HCT116 (cell line): ENCODE results near the gene PTPN18.
"Not testable (repeated sequence)": the region's sequence is repeated elsewhere in the genome, so short reads cannot be mapped to it uniquely, and the experiment has no call there.

ENCODE experiments used
- CBX3 ChIP-seq: IDR thresholded peaks from 2 replicates; pipeline ENCODE4 v1.6.1; 2012; ENCODE audit warnings: low read depth
- EZH2 ChIP-seq: fragments of 200-600 bp; sonication (generic); IDR thresholded peaks from 2 replicates; pipeline ENCODE4 v1.6.1; 2017; ENCODE audit warnings: antibody characterized with exemption, mixed run types
- POLR2A ChIP-seq: IDR thresholded peaks from 2 replicates; pipeline ENCODE4 v1.7.0; 2011; ENCODE audit warnings: borderline replicate concordance; ENCODE audit not compliant: insufficient read depth, insufficient read length; ENCODE audit errors: extremely low read depth
- POLR2AphosphoS5 ChIP-seq: IDR thresholded peaks from 2 replicates; pipeline ENCODE4 v1.6.1; 2011; ENCODE audit warnings: mild to moderate bottlenecking, low read depth, low read length, moderate library complexity
- RAD21 ChIP-seq: IDR thresholded peaks from 2 replicates; pipeline ENCODE4 v1.6.1; 2012; ENCODE audit warnings: low read depth, mild to moderate bottlenecking
- TCF7L2 ChIP-seq: IDR thresholded peaks from 2 replicates; pipeline ENCODE4 v1.7.0; 2011; ENCODE audit warnings: borderline replicate concordance, inconsistent platforms; ENCODE audit not compliant: insufficient read depth, insufficient read length; ENCODE audit errors: extremely low read depth
- ZNF274 ChIP-seq: fragments of 200-500 bp; sonication (Bioruptor generic); IDR thresholded peaks from 2 replicates; pipeline ENCODE4 v1.6.1; 2014; ENCODE audit warnings: mild to moderate bottlenecking, low read depth, low read length, inconsistent platforms
- TF ChIP-seq, protein P1 (sequence below): IDR thresholded peaks from 2 replicates; pipeline ENCODE4 v1.6.1; 2012
- TF ChIP-seq, protein P2 (sequence below), 3 experiments: fragments of 200-600 bp in 1 of 3; sonication (generic) in 1 of 3; IDR thresholded peaks in 2 of 3; conservative IDR thresholded peaks in 1 of 3; 2 replicates each; pipeline ENCODE4 v1.5.1; 2012 to 2017; ENCODE audit warnings: low read depth in 2 of 3, low read length in 2 of 3, antibody characterized with exemption in 1 of 3, borderline replicate concordance in 1 of 3, control low read depth in 1 of 3, mild to moderate bottlenecking in 1 of 3, mixed read lengths in 1 of 3, mixed run types in 1 of 3, moderate library complexity in 1 of 3; ENCODE audit not compliant: insufficient read depth in 1 of 3
- TF ChIP-seq, protein P3 (sequence below): IDR thresholded peaks from 2 replicates; pipeline ENCODE4 v1.6.1; 2012; ENCODE audit warnings: low read depth

DNA sequence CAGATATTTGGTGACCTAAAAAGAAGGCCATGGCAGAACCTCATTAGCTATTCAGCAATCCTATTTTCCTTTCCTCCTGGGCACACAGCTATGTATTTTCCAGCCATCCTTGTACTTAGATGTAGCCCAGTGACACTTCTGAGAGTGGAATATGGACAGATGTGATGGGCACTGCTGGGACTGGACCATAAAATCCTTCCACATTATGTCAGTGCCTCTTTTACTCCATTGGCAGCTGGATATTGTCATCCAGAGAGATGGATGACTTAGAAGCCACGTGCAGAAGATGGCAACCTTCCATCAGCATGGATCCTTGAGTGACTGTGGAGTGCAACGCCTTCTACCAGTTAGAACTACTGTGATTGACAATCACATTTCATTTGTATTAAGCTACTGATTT lies 50.4 kb downstream of the PTPN18 start:
- TF ChIP-seq, protein P1, sequence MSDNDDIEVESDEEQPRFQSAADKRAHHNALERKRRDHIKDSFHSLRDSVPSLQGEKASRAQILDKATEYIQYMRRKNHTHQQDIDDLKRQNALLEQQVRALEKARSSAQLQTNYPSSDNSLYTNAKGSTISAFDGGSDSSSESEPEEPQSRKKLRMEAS = not testable (repeated sequence)
- TF ChIP-seq, protein P2, sequence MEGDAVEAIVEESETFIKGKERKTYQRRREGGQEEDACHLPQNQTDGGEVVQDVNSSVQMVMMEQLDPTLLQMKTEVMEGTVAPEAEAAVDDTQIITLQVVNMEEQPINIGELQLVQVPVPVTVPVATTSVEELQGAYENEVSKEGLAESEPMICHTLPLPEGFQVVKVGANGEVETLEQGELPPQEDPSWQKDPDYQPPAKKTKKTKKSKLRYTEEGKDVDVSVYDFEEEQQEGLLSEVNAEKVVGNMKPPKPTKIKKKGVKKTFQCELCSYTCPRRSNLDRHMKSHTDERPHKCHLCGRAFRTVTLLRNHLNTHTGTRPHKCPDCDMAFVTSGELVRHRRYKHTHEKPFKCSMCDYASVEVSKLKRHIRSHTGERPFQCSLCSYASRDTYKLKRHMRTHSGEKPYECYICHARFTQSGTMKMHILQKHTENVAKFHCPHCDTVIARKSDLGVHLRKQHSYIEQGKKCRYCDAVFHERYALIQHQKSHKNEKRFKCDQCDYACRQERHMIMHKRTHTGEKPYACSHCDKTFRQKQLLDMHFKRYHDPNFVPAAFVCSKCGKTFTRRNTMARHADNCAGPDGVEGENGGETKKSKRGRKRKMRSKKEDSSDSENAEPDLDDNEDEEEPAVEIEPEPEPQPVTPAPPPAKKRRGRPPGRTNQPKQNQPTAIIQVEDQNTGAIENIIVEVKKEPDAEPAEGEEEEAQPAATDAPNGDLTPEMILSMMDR (IDR thresholded peaks at IDR 0.05 in 2 of 3, conservative IDR thresholded peaks at IDR 0.05 in 1 of 3; ENCODE audit: borderline replicate concordance in 1 of 3, insufficient read depth in 1 of 3, low read depth in 2 of 3, low read length in 2 of 3) = not testable (repeated sequence)
- not testable (repeated sequence) for TF ChIP-seq RAD21, TCF7L2, POLR2A, EZH2, CBX3, POLR2AphosphoS5, ZNF274
- TF ChIP-seq, protein P3, sequence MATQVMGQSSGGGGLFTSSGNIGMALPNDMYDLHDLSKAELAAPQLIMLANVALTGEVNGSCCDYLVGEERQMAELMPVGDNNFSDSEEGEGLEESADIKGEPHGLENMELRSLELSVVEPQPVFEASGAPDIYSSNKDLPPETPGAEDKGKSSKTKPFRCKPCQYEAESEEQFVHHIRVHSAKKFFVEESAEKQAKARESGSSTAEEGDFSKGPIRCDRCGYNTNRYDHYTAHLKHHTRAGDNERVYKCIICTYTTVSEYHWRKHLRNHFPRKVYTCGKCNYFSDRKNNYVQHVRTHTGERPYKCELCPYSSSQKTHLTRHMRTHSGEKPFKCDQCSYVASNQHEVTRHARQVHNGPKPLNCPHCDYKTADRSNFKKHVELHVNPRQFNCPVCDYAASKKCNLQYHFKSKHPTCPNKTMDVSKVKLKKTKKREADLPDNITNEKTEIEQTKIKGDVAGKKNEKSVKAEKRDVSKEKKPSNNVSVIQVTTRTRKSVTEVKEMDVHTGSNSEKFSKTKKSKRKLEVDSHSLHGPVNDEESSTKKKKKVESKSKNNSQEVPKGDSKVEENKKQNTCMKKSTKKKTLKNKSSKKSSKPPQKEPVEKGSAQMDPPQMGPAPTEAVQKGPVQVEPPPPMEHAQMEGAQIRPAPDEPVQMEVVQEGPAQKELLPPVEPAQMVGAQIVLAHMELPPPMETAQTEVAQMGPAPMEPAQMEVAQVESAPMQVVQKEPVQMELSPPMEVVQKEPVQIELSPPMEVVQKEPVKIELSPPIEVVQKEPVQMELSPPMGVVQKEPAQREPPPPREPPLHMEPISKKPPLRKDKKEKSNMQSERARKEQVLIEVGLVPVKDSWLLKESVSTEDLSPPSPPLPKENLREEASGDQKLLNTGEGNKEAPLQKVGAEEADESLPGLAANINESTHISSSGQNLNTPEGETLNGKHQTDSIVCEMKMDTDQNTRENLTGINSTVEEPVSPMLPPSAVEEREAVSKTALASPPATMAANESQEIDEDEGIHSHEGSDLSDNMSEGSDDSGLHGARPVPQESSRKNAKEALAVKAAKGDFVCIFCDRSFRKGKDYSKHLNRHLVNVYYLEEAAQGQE = not testable (repeated sequence)
